Psoas muscle (tissue), 8 donors: ENCODE data around the gene SYNM. TPM values are rescaled to one million over a fixed set of nuclear protein-coding genes. Genes with fewer than 3 reads are reported as not detected.

ENCODE experiments used
- ATAC-seq, 4 donors: fragments of 200-7000 bp; cut with Tn5 transposase; one replicate each; pipeline ENCODE4 v1.9.1; 2020; ENCODE audit warnings: moderate library complexity in 3 of 4, mild to moderate bottlenecking in 2 of 4
- DNase-seq, 2 donors: peaks; one replicate each; pipeline ENCODE4 v3.0.0-alpha.2; 2020
- H3K27ac ChIP-seq: fragments of 200-600 bp; one replicate; pipeline ENCODE4 v1.8.0; 2022
- H3K27me3 ChIP-seq, 3 donors: fragments of 200-600 bp in 1 of 3; one replicate each; pipeline versions ENCODE4 v1.6.1 to v1.8.0; 2013 to 2022; ENCODE audit warnings: low read length in 2 of 3, mild to moderate bottlenecking in 2 of 3, moderate library complexity in 1 of 3; ENCODE audit not compliant: insufficient read depth in 3 of 3
- H3K36me3 ChIP-seq, 2 donors: fragments of 200-600 bp in 1 of 2; one replicate each; pipeline versions ENCODE4 v1.6.1 to v1.8.0; 2013 to 2022; ENCODE audit warnings: low read depth in 1 of 2, mild to moderate bottlenecking in 1 of 2, moderate library complexity in 1 of 2; ENCODE audit not compliant: insufficient read depth in 1 of 2
- H3K4me1 ChIP-seq: fragments of 200-600 bp; one replicate; pipeline ENCODE4 v1.8.0; 2022
- H3K4me3 ChIP-seq: fragments of 200-600 bp; one replicate; pipeline ENCODE4 v1.8.0; 2022; ENCODE audit warnings: mild to moderate bottlenecking
- H3K9me3 ChIP-seq: fragments of 200-600 bp; one replicate; pipeline ENCODE4 v1.8.0; 2022
- CTCF ChIP-seq: fragments of 200-600 bp; IDR thresholded peaks from one replicate; pipeline ENCODE4 v1.8.0; 2022; ENCODE audit warnings: antibody characterized with exemption
- WGBS, 3 donors: extraction: QIAGEN DNeasy Blood & Tissue Kit; methylation state at CpG; one replicate each; pipeline versions ENCODE4 v1.1.6 to v1.1.7; 2013; 5-methylcytosine and 5-hydroxymethylcytosine counted together
- intact Hi-C, 2 donors: fragments of 100-400 bp; cut with DNase I; formaldehyde crosslinking; loops; one replicate each; pipeline versions ENCODE4 v1.11.0 to v1.14.2; 2022
- long read RNA-seq, 2 donors: library from polyadenylated mRNA; unstranded; transcript quantifications; one replicate each; pipeline ENCODE4 v2.0.0, GENCODE V29; 2021
- polyA plus RNA-seq, 3 donors: library from polyadenylated mRNA; stranded (reverse); fragments of 200-250 nt; gene quantifications; one replicate each; pipeline ENCODE4 v1.2.3, GENCODE V29; 2013
- total RNA-seq, 4 donors: library from RNA; stranded (reverse); fragmentation: NEBNext Ultra II Directional in 2 of 4; extraction: Animal tissue kit (Norgen Biotek cat#: 25700) in 2 of 4; gene quantifications; one replicate each; pipeline versions ENCODE4 v1.2.1 to v1.2.4, GENCODE V29; 2021 to 2023
- donor health status: healthy with polysubstance abuse.
- donor health status: DM: no; HTN: no; CAD: no; lungs with moderate emphysema.
- donor health status: Bipolar disorder and iron deficiency.
- donor health status: healthy.
- donor health status: DM: yes; HTN: yes; CAD: no.
- donor health status: DM: no; HTN: no; CAD: no.
- donor health status: DM: no; HTN: no; CAD: no.
- donor health status: DM: yes; HTN: yes; CAD: no.

SYNM gene
- total RNA-seq (100 to 1,000 TPM; 288 to 380 (median 349) TPM), polyA plus RNA-seq (100 to 1,000 TPM in 2 of 3 donors, 10 to 100 TPM in 1; 77.5 to 291 (median 121) TPM)
- long read RNA-seq, donor 1, full-length matches to known transcripts = 187 of 332 reads
- long read RNA-seq, donor 1, partial matches to known transcripts = 88 of 332 reads
- long read RNA-seq, donor 1, other reads (novel, unspliced or antisense) = 57 of 332 reads
- long read RNA-seq, donor 2, full-length matches to known transcripts = 186 of 400 reads
- long read RNA-seq, donor 2, partial matches to known transcripts = 129 of 400 reads
- long read RNA-seq, donor 2, other reads (novel, unspliced or antisense) = 85 of 400 reads

GRCh38 chr15:99104788-99105513 is at the start of gene SYNM:
Gene SYNM (plus strand): TSS chr15:99105080. CDS start chr15:99105200, 120 bp downstream.
- H3K4me1 ChIP-seq = peaks cover 30% of the 10 kb centered on the region
- peak; percentile 86 to 94 for DNase-seq
- peak; percentile 95 for TF ChIP-seq CTCF
- intact Hi-C loops = loop anchor here (2.0 to 5.0 kb wide), 4 partner anchors 37 to 108 kb away; no protein-coding TSS in a partner anchor
- H3K36me3 ChIP-seq = no peaks in the 10 kb centered on the region
- H3K4me3 ChIP-seq = peak within 1 kb of the TSS; percentile 71
- peak within 1 kb of the TSS; percentile 96 for H3K27ac ChIP-seq
- no peaks in the 10 kb centered on the region for H3K27me3 ChIP-seq
- WGBS, 3 donors = 0 to 1% (median 0%) methylated on average over 64 to 91 of the region's 91 CpGs
- H3K9me3 ChIP-seq = no peaks in the 10 kb centered on the region
- peak; percentile 79 to 88 (median 82) for ATAC-seq

GRCh38 chr15:99055555-99056134 is 49.2 kb upstream of the SYNM start:
- DNase-seq = no peak
- intact Hi-C loops = loop anchor here in 1 of 2 donors (5.0 kb wide), 3 partner anchors 38 to 273 kb away; no protein-coding TSS in a partner anchor
- Histone ChIP-seq H3K4me3 (no peak overlapping the region), H3K27me3 (no peaks in the 10 kb centered on the region), H3K36me3 (no peaks in the 10 kb centered on the region), H3K9me3 (no peaks in the 10 kb centered on the region), H3K4me1 (peaks cover 18% of the 10 kb centered on the region), H3K27ac (peak overlapping the region; percentile 90)
- 63 to 77% (median 74%) methylated on average over 6 of the region's 6 CpGs for WGBS, 3 donors
- no peak for TF ChIP-seq CTCF
- no peak for ATAC-seq

GRCh38 chr15:99057020-99057419 is 47.9 kb upstream of the SYNM start:
- no peaks in the 10 kb centered on the region for H3K9me3 ChIP-seq
- H3K4me3 ChIP-seq = no peak overlapping the region
- H3K4me1 ChIP-seq = peaks cover 18% of the 10 kb centered on the region
- no peak for ATAC-seq
- intact Hi-C loops = loop anchor here in 1 of 2 donors (5.0 kb wide), 3 partner anchors 40 to 275 kb away; no protein-coding TSS in a partner anchor
- peak overlapping the region; percentile 90 for H3K27ac ChIP-seq
- no peaks in the 10 kb centered on the region for H3K27me3 ChIP-seq
- peak in 1 of 2 donors; percentile 39 for DNase-seq
- no peaks in the 10 kb centered on the region for H3K36me3 ChIP-seq
- WGBS, 3 donors = 74 to 79% (median 79%) methylated on average over 4 of the region's 4 CpGs
- TF ChIP-seq CTCF = no peak

- Histone ChIP-seq H3K4me1 (peaks cover 18% of the 10 kb centered on the region), H3K27me3 (no peaks in the 10 kb centered on the region), H3K9me3 (no peaks in the 10 kb centered on the region), H3K27ac (peak overlapping the region; percentile 90), H3K36me3 (no peaks in the 10 kb centered on the region), H3K4me3 (peak overlapping the region; percentile 53)
- ATAC-seq (peak in 3 of 4 donors; percentile 45 to 57 (median 55)), DNase-seq (peak in 1 of 2 donors; percentile 62)
- TF ChIP-seq CTCF = no peak
- WGBS, 3 donors = 42 to 63% (median 46%) methylated on average over 20 of the region's 20 CpGs
- intact Hi-C loops = loop anchor here (1.0 to 5.0 kb wide), 4 partner anchors 41 to 276 kb away; no protein-coding TSS in a partner anchor
These were observed 47.0 kb upstream of the SYNM start for GRCh38 chr15:99057697-99058420.
